GM12801 (cell line): ENCODE results near the gene FAM168A.

Source experiments
- CTCF ChIP-seq: IDR thresholded peaks from one replicate; pipeline ENCODE4 v1.5.1; 2011; ENCODE audit warnings: control low read depth; ENCODE audit not compliant: insufficient read length; ENCODE audit errors: extremely low read depth

The FAM168A gene

GRCh38 chr11:73403541-73403940 lies 194.4 kb downstream of the FAM168A start:
- no peak for TF ChIP-seq CTCF

- TF ChIP-seq CTCF: no peak
Observed at GRCh38 chr11:73402834-73403185, 195.1 kb downstream of the FAM168A start.

GRCh38 chr11:73401924-73402833 lies 195.7 kb downstream of the FAM168A start:
- no peak for TF ChIP-seq CTCF

- TF ChIP-seq CTCF: no peak
Observed at GRCh38 chr11:73401217-73401923, 196.5 kb downstream of the FAM168A start.

- TF ChIP-seq CTCF: no peak
Observed at GRCh38 chr11:73400293-73400692, 197.6 kb downstream of the FAM168A start.

- no peak for TF ChIP-seq CTCF
Observed at GRCh38 chr11:73399636-73400035, 198.3 kb downstream of the FAM168A start.

- TF ChIP-seq CTCF: no peak
Observed at GRCh38 chr11:73399159-73399590, 198.7 kb downstream of the FAM168A start.
